ENCODE data around the gene BTG4.

GRCh38 chr11:111528557-111528956, 16.4 kb upstream of the BTG4 start:
- no peak for TF ChIP-seq EZH2phosphoT487 (IDR thresholded peaks at IDR 0.05; ENCODE audit: low read depth, severe bottlenecking, unreplicated experiment)
- TF ChIP-seq CTCF (IDR thresholded peaks at IDR 0.05; ENCODE audit: poor library complexity) = no peak
- TF ChIP-seq EZH2 (IDR thresholded peaks at IDR 0.05; ENCODE audit: borderline replicate concordance) = no peak
